IPS-20b (cell line): ENCODE data around the gene XAF1.
A peak's percentile ranks its signal among the peaks of the same experiment; 100 is the strongest.
"Not testable (repeated sequence)": the region's sequence is repeated elsewhere in the genome, so short reads cannot be mapped to it uniquely, and the experiment has no call there.

ENCODE experiments used
- H3K27ac ChIP-seq: one replicate; pipeline ENCODE4 v1.5.1; 2013; ENCODE audit warnings: low read length
- H3K27me3 ChIP-seq: 2 replicates; pipeline ENCODE4 v1.6.1; 2013; ENCODE audit warnings: mild to moderate bottlenecking, low read length, inconsistent platforms; ENCODE audit not compliant: insufficient read depth
- H3K36me3 ChIP-seq: 2 replicates; pipeline ENCODE4 v1.6.1; 2013; ENCODE audit warnings: low read depth, mild to moderate bottlenecking, inconsistent platforms, low read length, moderate library complexity; ENCODE audit not compliant: insufficient read depth
- H3K4me1 ChIP-seq: 2 replicates; pipeline ENCODE4 v1.6.1; 2013; ENCODE audit warnings: mild to moderate bottlenecking, control low read depth, inconsistent platforms, low read length, moderate library complexity; ENCODE audit not compliant: insufficient read depth
- H3K4me3 ChIP-seq: 2 replicates; pipeline ENCODE4 v1.5.1; 2013; ENCODE audit warnings: mild to moderate bottlenecking, low read length, inconsistent platforms
- H3K9ac ChIP-seq: 2 replicates; pipeline ENCODE4 v1.6.1; 2013; ENCODE audit warnings: low read depth, mild to moderate bottlenecking, inconsistent platforms, low read length, moderate library complexity
- H3K9me3 ChIP-seq: 2 replicates; pipeline ENCODE4 v1.6.1; 2013; ENCODE audit warnings: mild to moderate bottlenecking, low read depth, low read length, inconsistent platforms; ENCODE audit not compliant: insufficient read depth

Gene XAF1

DNA sequence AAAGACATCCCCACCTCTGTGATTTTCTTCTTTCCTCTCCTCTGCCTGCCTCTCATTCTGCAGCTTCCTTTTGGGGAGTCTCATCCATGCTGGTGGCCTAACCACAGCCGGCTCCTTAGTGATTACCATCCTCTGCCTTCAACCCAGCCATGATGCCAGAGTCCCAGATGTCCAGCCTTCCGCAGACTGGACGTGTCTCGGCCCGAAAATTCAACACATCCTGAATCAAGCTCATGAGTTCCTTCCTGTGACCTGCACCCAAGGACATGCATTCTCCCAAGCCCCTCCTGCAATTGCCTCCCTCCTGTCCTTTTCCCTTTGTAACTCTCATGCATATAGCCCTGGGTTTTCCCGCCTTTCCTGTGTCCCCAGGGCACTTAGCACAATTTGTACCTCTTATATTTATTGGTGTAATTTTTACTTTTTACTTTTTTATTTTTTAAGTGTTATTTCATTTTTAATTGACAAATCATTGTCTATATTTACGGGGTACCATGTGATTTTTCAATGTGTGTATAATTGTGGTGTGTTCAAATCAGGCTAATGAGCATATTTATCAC, 41.5 kb upstream of the XAF1 start:
- H3K4me1 ChIP-seq, result peaks cover 8% of the 10 kb centered on the region
- no peak overlapping the region for H3K27ac ChIP-seq
- no peaks in the 10 kb centered on the region for H3K36me3 ChIP-seq
- H3K27me3 ChIP-seq, result peaks cover 43% of the 10 kb centered on the region
- H3K9ac ChIP-seq, result peak overlapping the region; percentile 58; the same call in 1 of the 2 replicates
- peak overlapping the region; percentile 73; the same call in 1 of the 2 replicates for H3K4me3 ChIP-seq
- no peaks in the 10 kb centered on the region for H3K9me3 ChIP-seq

DNA sequence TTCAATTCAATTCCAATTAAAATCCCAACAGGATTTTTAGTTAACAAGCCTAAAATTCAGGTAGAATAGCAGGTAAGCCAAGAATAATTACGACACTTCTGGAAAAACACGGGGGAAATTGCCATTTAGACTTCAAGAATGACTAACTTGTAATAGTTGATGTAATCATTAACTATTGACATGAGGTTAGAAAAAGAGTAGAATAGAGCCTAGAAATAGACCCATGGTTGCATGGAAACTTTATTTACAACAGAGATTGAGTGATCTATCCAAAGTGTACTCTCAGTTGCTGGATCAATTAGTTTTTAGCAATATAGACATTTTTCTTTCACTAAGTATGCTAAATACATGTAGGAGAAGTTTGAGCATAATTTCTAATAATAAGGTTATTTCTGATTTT, 39.1 kb upstream of the XAF1 start:
- peaks cover 8% of the 10 kb centered on the region for H3K4me1 ChIP-seq
- no peaks in the 10 kb centered on the region for H3K36me3 ChIP-seq
- H3K27me3 ChIP-seq, result peaks cover 41% of the 10 kb centered on the region
- no peak overlapping the region for H3K9ac ChIP-seq
- H3K4me3 ChIP-seq, result no peak overlapping the region
- H3K9me3 ChIP-seq, result no peaks in the 10 kb centered on the region
- H3K27ac ChIP-seq, result no peak overlapping the region

DNA sequence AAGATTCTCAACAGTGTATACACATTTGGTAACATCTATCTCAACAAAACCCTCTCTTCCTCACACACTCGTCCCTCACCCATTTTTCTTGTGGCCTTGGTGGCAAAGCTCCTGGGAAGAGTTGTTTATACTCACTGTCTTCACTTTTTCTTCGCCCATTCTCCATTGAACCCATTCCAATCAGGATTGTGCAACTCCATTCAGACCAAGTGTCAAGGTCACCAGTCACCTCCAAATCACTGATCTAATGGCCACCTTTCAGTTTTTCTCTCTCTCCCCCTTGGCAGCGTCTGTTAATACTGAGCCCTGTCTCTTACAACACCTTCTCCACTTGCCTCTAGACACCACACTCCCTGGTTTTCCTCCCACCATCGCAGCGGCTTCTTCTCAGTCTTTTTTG, 34.1 kb upstream of the XAF1 start:
- Histone ChIP-seq H3K4me3 (no peak overlapping the region), H3K4me1 (no peaks in the 10 kb centered on the region)

DNA sequence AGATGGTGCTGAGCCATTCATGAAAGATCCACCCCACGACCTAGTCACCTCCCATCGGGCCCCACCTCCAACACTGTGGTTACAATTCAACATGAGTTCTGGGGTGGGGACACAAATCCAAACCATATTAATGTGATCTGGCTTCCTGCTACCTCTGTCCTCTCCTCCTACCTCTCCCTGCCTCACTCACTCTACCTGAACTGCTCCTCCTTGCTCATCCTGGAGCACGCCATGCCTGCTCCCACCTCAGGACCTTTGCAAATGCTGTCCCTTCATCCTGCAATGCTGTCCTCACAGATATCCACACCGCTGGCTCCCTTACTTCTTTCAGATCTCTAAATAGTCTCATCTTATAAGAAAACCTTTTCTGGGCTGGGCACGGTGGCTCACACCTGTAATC, 31.8 kb upstream of the XAF1 start:
- no peaks in the 10 kb centered on the region for H3K36me3 ChIP-seq
- no peak overlapping the region for H3K4me3 ChIP-seq
- H3K9me3 ChIP-seq, result no peaks in the 10 kb centered on the region
- peaks cover 16% of the 10 kb centered on the region for H3K27me3 ChIP-seq
- no peaks in the 10 kb centered on the region for H3K4me1 ChIP-seq
- no peak overlapping the region for H3K9ac ChIP-seq
- no peak overlapping the region for H3K27ac ChIP-seq

More for the DNA sequence above, 34.1 kb upstream of the XAF1 start:
- H3K9ac ChIP-seq, result no peak overlapping the region
- no peaks in the 10 kb centered on the region for H3K9me3 ChIP-seq
- no peaks in the 10 kb centered on the region for H3K36me3 ChIP-seq
- H3K27me3 ChIP-seq, result peaks cover 16% of the 10 kb centered on the region
- H3K27ac ChIP-seq, result no peak overlapping the region

DNA sequence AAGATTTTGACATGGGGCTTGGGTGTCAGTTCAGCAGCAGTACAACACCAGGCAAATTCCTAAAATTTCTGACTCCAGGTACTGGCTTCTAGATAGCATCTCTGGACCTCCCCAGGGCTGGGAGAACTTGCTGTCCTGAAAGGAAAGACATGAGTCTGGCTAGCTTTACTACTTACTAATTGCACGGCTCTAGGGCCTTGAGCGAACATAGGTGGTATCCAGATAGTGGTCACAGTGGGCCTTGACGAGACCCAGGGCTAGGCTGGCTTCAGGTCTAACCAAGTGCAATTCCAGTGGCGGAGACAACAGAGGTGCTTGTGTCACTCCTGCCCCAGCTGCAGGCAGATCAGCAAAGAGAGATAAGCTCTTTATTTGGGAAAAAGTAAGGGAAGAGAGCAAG, 26.3 kb upstream of the XAF1 start:
- H3K27me3 ChIP-seq, result peaks cover 5% of the 10 kb centered on the region; the same call in 1 of the 2 replicates
- H3K9me3 ChIP-seq, result no peaks in the 10 kb centered on the region
- H3K36me3 ChIP-seq, result no peaks in the 10 kb centered on the region
- no peak overlapping the region for H3K4me3 ChIP-seq
- no peaks in the 10 kb centered on the region for H3K4me1 ChIP-seq
- H3K9ac ChIP-seq, result no peak overlapping the region
- H3K27ac ChIP-seq, result no peak overlapping the region

DNA sequence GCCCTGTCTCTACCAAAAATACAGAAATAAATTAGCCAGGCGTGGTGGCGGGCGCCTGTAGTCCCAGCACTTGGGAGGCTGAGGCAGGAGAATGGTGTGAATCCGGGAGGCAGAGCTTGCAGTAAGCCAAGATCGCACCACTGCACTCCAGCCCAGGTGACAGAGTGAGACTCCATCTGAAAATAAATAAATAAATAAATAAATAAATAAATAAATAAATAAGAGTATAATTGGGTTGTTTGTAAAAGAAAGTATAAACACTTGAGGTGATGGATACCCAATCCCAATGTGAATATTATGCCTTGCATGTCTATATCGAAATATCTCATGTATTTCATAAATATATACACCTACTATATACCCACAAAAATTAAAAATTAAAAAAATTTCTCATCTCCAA, 9.2 kb upstream of the XAF1 start:
- H3K27me3 ChIP-seq, H3K36me3 ChIP-seq, H3K9me3 ChIP-seq, H3K27ac ChIP-seq, H3K4me3 ChIP-seq, H3K4me1 ChIP-seq, H3K9ac ChIP-seq: not testable (repeated sequence)

DNA sequence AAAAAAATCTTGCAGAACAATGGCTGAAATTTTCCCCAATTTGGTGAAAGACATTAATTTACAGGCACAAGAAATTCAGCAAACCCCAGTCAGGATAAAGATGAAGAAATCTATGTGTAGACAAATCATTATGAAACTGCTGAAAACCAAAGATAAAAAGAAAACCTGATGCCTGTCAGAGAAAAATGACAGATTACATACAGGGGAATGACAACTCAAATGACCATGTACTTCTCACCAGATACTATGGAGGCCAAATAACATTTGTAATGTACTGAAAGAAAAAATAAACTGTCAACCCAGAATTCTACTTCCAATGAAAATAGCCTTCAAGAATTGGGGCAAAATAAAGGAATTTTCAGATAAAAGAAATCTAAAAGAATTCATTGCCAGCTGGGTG, 7.2 kb upstream of the XAF1 start:
- no peak overlapping the region for H3K9ac ChIP-seq
- peaks cover 8% of the 10 kb centered on the region; the same call in 1 of the 2 replicates for H3K4me1 ChIP-seq
- no peaks in the 10 kb centered on the region for H3K27me3 ChIP-seq
- no peaks in the 10 kb centered on the region for H3K36me3 ChIP-seq
- no peak overlapping the region for H3K27ac ChIP-seq
- no peaks in the 10 kb centered on the region for H3K9me3 ChIP-seq
- no peak overlapping the region for H3K4me3 ChIP-seq

DNA sequence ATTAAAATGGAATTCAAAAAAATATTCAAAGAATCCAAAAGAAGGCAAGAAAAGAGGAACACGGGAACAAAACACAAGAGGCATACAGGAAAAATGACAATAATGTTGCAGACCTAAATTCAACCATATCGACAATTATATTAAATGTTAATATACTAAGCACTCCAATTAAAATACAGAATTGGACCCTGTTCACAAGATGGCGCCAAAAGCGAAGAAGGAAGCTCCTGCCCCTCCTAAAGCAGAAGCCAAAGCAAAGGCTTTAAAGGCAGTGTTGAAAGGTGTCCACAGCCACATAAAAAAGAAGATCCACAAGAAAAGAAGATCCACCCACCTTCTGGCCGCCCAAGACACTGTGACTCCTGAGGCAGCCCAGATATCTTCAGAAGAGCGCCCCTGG, 6.3 kb upstream of the XAF1 start:
- no peaks in the 10 kb centered on the region for H3K27me3 ChIP-seq
- H3K4me3 ChIP-seq, result no peak overlapping the region
- no peak overlapping the region for H3K27ac ChIP-seq
- no peaks in the 10 kb centered on the region for H3K9me3 ChIP-seq
- peaks cover 8% of the 10 kb centered on the region; the same call in 1 of the 2 replicates for H3K4me1 ChIP-seq
- H3K9ac ChIP-seq, result no peak overlapping the region
- H3K36me3 ChIP-seq, result no peaks in the 10 kb centered on the region

DNA sequence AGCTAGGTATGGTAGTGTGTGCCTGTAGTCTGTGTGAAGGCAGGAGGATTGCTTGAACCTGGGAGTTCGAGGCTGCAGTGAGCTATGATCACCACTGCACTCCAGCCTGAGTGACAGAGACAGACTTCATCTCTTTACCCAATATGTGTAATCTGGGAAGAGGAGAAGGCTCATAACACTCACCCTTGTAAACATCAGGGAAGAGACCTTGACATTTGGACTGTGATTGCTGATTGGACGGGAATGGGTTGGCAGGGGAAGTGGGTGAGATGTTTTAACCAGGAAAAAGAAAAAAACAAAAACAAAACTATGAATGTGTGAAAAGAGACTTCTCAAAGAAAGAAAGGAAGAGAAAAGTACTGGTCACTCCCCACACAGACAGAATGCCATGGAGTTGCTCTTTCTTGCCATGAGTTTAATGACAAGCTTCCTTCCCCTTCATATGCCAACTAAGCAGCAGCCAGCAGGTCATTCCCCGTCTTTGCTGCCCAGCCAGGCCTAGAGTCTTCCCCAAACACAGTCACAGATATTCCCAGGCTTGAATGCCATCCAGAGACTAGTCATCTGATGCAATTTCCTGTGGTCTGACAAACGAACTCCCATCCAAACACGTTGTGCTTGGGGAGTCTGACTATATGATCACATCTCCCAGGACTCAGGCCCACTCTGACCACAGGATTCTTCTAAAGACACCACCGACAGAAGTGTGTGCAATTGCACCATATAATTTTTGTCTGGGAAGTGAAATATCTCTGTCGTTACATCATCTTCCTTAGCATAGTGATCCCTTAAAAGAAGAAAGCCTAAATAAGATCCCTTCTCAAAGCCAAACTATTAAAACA, 3.6 kb upstream of the XAF1 start:
- Histone ChIP-seq H3K27me3 (no peaks in the 10 kb centered on the region), H3K36me3 (no peaks in the 10 kb centered on the region), H3K9me3 (no peaks in the 10 kb centered on the region), H3K4me1 (peaks cover 8% of the 10 kb centered on the region; the same call in 1 of the 2 replicates), H3K27ac (no peak overlapping the region), H3K4me3 (no peak overlapping the region), H3K9ac (peak overlapping the region; percentile 19; the same call in 1 of the 2 replicates)

DNA sequence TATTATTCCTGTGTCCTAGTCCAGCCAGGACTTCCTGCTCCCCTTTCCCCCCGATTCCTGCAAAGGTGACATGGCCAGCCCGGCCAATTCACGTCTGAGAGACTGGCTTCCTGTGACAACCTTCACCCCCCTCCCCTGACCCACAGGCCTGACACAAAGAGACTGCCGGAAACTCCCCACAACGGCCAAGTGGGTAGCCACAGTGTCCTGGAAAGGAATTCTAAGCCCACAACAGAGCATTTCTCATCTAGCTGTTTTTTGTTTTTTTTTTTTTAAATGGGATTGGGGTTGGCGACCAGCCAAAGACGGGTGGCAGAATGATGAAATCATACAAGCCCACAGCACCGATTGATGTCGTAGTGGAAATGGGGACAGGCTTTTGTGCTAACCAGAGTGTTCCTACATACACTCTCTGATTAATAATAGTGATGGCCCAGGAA, 2.8 kb upstream of the XAF1 start:
- H3K4me1 ChIP-seq, result peaks cover 8% of the 10 kb centered on the region; the same call in 1 of the 2 replicates
- H3K36me3 ChIP-seq, result no peaks in the 10 kb centered on the region
- H3K9me3 ChIP-seq, result no peaks in the 10 kb centered on the region
- H3K27ac ChIP-seq, result no peak overlapping the region
- no peak overlapping the region for H3K4me3 ChIP-seq
- H3K27me3 ChIP-seq, result no peaks in the 10 kb centered on the region
- peak overlapping the region; percentile 19; the same call in 1 of the 2 replicates for H3K9ac ChIP-seq

DNA sequence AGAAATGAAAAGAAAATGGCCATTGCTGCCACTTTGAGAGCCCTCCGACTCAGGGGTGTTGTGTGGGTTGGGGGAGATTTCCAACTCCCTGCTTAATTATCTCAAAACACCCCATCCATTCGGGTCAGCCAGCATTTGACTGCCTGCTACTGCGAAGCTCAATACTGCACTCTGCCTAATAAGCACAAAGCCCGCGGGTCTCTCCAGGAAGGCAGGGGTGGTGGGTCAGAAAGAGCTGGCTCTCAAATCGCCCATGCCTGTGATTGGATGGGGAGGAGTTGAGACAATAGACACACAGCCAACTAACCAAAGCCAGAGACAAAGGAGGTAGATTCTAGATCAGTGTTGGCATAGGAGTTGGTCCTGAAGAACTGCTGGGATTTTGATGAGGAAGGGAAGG, 2.3 kb upstream of the XAF1 start:
- Histone ChIP-seq H3K36me3 (no peaks in the 10 kb centered on the region), H3K9ac (no peak overlapping the region), H3K27me3 (no peaks in the 10 kb centered on the region), H3K27ac (no peak overlapping the region), H3K9me3 (no peaks in the 10 kb centered on the region), H3K4me3 (no peak overlapping the region), H3K4me1 (peaks cover 8% of the 10 kb centered on the region; the same call in 1 of the 2 replicates)

DNA sequence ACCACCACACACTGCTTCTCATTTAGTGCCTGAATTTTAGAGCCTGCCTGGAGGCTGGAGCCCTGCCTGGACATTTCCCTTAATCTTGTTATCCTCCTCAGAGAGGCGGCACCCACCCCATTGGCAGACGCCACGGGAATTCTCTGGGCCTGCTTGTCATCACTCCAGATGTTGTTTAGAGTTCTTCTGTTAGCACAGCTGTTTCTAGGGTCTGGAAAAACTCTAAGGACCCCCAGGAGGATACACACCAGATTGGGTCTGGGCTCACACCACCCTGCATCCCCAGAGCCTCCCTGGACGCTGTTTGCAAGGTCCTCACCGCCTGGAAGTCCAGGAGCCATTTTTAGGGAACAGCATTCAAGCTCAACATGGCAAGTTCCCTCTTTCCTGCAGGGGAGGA, 565 bp upstream of the XAF1 start:
- Histone ChIP-seq H3K9ac (no peak overlapping the region), H3K4me3 (no peak overlapping the region), H3K27ac (no peak overlapping the region)

More for the DNA sequence above, 565 bp upstream of the XAF1 start:
- Histone ChIP-seq H3K27me3 (no peaks in the 10 kb centered on the region), H3K4me1 (peaks cover 8% of the 10 kb centered on the region; the same call in 1 of the 2 replicates), H3K36me3 (no peaks in the 10 kb centered on the region), H3K9me3 (no peaks in the 10 kb centered on the region)
